HEK293T (cell line): ENCODE results near the gene HOPX.

Experiments
- CTCF ChIA-PET: fragments of 350-600 bp; formaldehyde crosslinking; extraction: SDS; loops from one replicate; lab custom pipeline; 2021; ENCODE audit warnings: antibody characterized with exemption, inconsistent platforms; lab: Yijun Ruan, JAX
- POLR2A ChIA-PET: fragments of 350-600 bp; formaldehyde crosslinking; extraction: SDS; loops from one replicate; lab custom pipeline; 2020; ENCODE audit warnings: antibody characterized with exemption, inconsistent platforms; lab: Yijun Ruan, JAX
- DNase-seq: peaks from one replicate; pipeline ENCODE4 v3.0.0; 2012; ENCODE audit warnings: mixed read lengths; ENCODE audit errors: extremely low spot score
- ARNT ChIP-seq: fragments of 450-650 bp; IDR thresholded peaks from 2 replicates; pipeline ENCODE4 v1.6.1; 2017; ENCODE audit warnings: mild to moderate bottlenecking
- BHLHE40 ChIP-seq: fragments of 450-650 bp; IDR thresholded peaks from 2 replicates; pipeline ENCODE4 v1.6.1; 2016; ENCODE audit warnings: mild to moderate bottlenecking, moderate library complexity, borderline replicate concordance
- CTBP1 ChIP-seq: fragments of 450-650 bp; IDR thresholded peaks from 2 replicates; pipeline ENCODE4 v1.6.1; 2016; ENCODE audit warnings: borderline replicate concordance
- ELF4 ChIP-seq: fragments of 450-650 bp; IDR thresholded peaks from 2 replicates; pipeline ENCODE4 v1.6.1; 2017; ENCODE audit warnings: antibody characterized with exemption
- FOXA1 ChIP-seq: fragments of 450-650 bp; IDR thresholded peaks from 2 replicates; pipeline ENCODE4 v1.6.1; 2016; ENCODE audit warnings: mild to moderate bottlenecking
- FOXK2 ChIP-seq: fragments of 450-650 bp; IDR thresholded peaks from 2 replicates; pipeline ENCODE4 v1.6.1; 2016; ENCODE audit warnings: mild to moderate bottlenecking
- FOXM1 ChIP-seq: fragments of 450-650 bp; IDR thresholded peaks from 2 replicates; pipeline ENCODE4 v1.6.1; 2017; ENCODE audit warnings: mild to moderate bottlenecking, borderline replicate concordance
- HDGF ChIP-seq: fragments of 450-650 bp; IDR thresholded peaks from 2 replicates; pipeline ENCODE4 v1.6.1; 2017; ENCODE audit warnings: antibody characterized with exemption, borderline replicate concordance
- L3MBTL2 ChIP-seq: fragments of 450-650 bp; conservative IDR thresholded peaks from 2 replicates; pipeline ENCODE4 v1.6.1; 2016; ENCODE audit warnings: mild to moderate bottlenecking
- LEF1 ChIP-seq: fragments of 450-650 bp; IDR thresholded peaks from 2 replicates; pipeline ENCODE4 v1.6.1; 2017; ENCODE audit warnings: mild to moderate bottlenecking, borderline replicate concordance
- NFRKB ChIP-seq: fragments of 450-650 bp; IDR thresholded peaks from 2 replicates; pipeline ENCODE4 v1.6.1; 2016; ENCODE audit warnings: mild to moderate bottlenecking, moderate library complexity
- PKNOX1 ChIP-seq: fragments of 450-650 bp; IDR thresholded peaks from 2 replicates; pipeline ENCODE4 v1.6.1; 2016
- SP1 ChIP-seq: fragments of 450-650 bp; IDR thresholded peaks from 2 replicates; pipeline ENCODE4 v1.6.1; 2017
- SUZ12 ChIP-seq: fragments of 450-650 bp; IDR thresholded peaks from 2 replicates; pipeline ENCODE4 v1.6.1; 2016; ENCODE audit warnings: mild to moderate bottlenecking
- TARDBP ChIP-seq: fragments of 450-650 bp; IDR thresholded peaks from 2 replicates; pipeline ENCODE4 v1.6.1; 2016
- ZNF384 ChIP-seq: fragments of 450-650 bp; IDR thresholded peaks from 2 replicates; pipeline ENCODE4 v1.6.1; 2016

Gene HOPX

DNA sequence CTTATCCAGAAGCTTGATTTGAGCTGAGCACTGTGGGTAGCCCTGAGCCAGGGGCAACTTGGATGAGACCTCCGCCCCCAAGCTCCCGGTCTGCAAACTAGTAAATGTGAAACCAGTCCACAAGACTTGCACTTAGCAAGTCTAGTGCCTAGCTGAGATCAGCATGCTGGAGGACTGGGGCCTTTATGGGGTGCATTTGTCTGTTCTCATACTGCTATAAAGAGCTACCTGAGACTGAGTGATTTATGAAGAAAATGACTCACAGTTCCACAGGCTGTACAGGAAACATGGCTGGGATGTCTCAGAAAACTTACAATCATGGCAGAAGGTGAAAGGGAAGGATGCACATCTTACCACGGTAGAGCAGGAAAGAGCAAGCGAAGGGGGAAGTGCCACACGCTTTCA is 42.1 kb upstream of the HOPX start:
- POLR2A ChIA-PET: no interaction called here
- no peak for DNase-seq

DNA sequence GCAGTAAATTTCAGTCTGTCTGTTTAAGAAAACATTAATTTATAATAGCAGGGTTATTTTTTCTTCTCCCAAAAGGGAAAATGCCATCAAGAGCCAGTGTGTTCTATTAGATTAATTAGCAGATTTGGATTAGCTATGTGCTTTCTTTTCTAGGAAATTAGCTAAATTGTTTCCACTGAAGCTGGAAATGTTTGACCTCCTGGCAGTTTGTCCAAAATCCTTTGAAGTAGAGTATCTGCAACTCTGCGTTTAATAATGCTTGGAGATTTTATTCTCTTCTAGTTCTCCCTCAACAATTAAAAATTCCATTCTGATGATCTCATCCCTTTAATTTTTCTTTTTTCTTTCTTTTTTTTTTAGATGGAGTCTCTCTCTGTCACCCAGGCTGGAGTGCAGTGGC is 27.1 kb upstream of the HOPX start:
- POLR2A ChIA-PET: no interaction called here
- CTCF ChIA-PET: no interaction called here
- no peak for DNase-seq
- no peak for TF ChIP-seq FOXA1
- TF ChIP-seq ZNF384: no peak
- no peak for TF ChIP-seq SP1
- TF ChIP-seq LEF1: no peak
- TF ChIP-seq HDGF: no peak
- TF ChIP-seq NFRKB: no peak
- TF ChIP-seq SUZ12: no peak
- TF ChIP-seq ARNT: no peak
- TF ChIP-seq PKNOX1: no peak
- TF ChIP-seq TARDBP: no peak
- no peak for TF ChIP-seq CTBP1
- no peak for TF ChIP-seq L3MBTL2
- TF ChIP-seq BHLHE40: no peak
- TF ChIP-seq ELF4: no peak

More for the DNA sequence above, 42.1 kb upstream of the HOPX start:
- CTCF ChIA-PET: interaction anchor here (1.0 to 1.1 kb wide), 2 partner anchors 50 to 104 kb away, joined by 3 read pairs; no protein-coding TSS in a partner anchor
- no peak for TF ChIP-seq HDGF
- TF ChIP-seq FOXK2: no peak
- TF ChIP-seq TARDBP: no peak
- TF ChIP-seq BHLHE40: no peak
- no peak for TF ChIP-seq L3MBTL2
- TF ChIP-seq ARNT: no peak
- no peak for TF ChIP-seq ELF4
- no peak for TF ChIP-seq FOXM1
- no peak for TF ChIP-seq ZNF384
- TF ChIP-seq SP1: no peak
- no peak for TF ChIP-seq LEF1
- no peak for TF ChIP-seq SUZ12
- no peak for TF ChIP-seq NFRKB
- no peak for TF ChIP-seq PKNOX1
- no peak for TF ChIP-seq FOXA1

- DNase-seq: no peak
- TF ChIP-seq ARNT (no peak), PKNOX1 (no peak), SUZ12 (no peak), HDGF (no peak), NFRKB (no peak), L3MBTL2 (no peak), ZNF384 (no peak), ELF4 (no peak), FOXA1 (no peak), CTBP1 (no peak), LEF1 (no peak), BHLHE40 (no peak)
- CTCF ChIA-PET: no interaction called here
- POLR2A ChIA-PET: no interaction called here
These were observed 24.9 kb upstream of the HOPX start for GRCh38 chr4:56705966-56706365.

DNA sequence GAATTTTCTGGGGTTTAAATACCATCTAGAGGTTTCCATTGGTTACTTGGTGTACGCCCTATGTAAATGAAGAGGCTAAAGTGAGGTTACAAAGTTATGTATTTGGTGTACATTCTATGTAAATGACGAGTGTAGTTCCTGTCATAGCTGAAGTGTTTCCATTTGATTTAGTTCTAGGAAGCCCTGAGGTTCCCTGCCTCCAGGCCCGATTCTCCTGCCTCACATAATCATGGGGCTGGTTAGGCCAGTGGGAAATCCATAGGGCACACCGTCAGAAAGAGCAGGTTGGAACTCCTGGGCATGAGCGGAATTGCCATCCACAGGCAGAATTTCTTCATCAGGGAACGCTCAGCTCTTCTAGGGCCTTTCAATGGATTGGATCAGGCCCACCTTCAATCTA is 24.2 kb upstream of the HOPX start:
- POLR2A ChIA-PET: no interaction called here
- CTCF ChIA-PET: no interaction called here

More for the DNA sequence above, 24.2 kb upstream of the HOPX start:
- no peak for DNase-seq
- TF ChIP-seq ELF4 (no peak), FOXA1 (no peak), TARDBP (no peak), HDGF (no peak), L3MBTL2 (no peak), PKNOX1 (no peak), ARNT (no peak), CTBP1 (no peak), SUZ12 (no peak), BHLHE40 (no peak), LEF1 (no peak), SP1 (no peak), ZNF384 (no peak), FOXM1 (no peak), NFRKB (no peak), FOXK2 (no peak)
